HG03571 (cell line): ENCODE data around the gene ABITRAM.
"Not testable (repeated sequence)": the region's sequence is repeated elsewhere in the genome, so short reads cannot be mapped to it uniquely, and the experiment has no call there.

Source experiments
- ATAC-seq: cut with Tn5 transposase; IDR thresholded peaks from one replicate; pipeline ENCODE4 v1.9.1; 2021; ENCODE audit not compliant: unreplicated experiment

The ABITRAM gene

GRCh38 chr9:108924466-108924865, 9.7 kb upstream of the ABITRAM start:
- ATAC-seq = no peak

- no peak for ATAC-seq
Observed at GRCh38 chr9:108928386-108928785, 5.8 kb upstream of the ABITRAM start.

GRCh38 chr9:108933231-108933717, 926 bp upstream of the ABITRAM start:
- ATAC-seq = no peak

GRCh38 chr9:108933718-108934322, 380 bp upstream of the ABITRAM start, which contains the start of gene ELP1:
ELP1 (minus strand) TSS chr9:108934124; CDS start chr9:108931146, 2,978 bp downstream.
- peak; percentile 86 for ATAC-seq

DNA sequence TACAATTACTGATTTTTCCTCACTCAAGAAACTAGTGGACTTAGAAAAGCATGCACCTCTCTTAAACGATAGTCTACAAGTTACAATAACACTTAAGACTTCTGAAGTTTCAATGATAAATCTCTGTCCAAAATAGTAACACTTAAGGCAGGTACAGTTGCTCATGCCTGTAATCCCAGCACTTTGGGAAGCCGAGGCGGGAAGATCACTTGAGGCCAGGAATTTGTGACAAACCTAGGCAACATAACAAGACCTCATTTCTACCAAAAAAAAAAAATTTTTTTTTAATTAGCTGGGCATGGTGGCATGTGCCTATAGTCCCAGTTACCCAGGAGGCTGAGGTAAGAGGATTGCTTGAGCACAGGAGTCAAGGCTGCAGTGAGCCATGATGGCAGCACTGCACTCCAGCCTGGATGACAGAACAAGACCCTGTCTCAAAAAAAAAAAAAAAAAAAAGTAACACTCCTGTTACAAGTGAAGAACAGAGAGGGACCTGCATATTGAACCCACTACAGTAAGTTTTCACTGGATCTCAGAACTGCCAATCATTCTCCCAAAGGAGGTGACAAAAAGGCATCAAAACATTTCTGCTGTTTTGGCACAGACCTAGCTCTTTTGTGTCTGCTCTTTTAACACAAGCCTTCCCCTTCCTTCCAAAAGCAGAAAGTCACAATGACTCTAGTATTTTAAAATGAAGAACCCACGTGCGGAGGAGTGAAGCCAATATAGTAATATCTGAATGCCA, 3.5 kb downstream of the ABITRAM start:
- ATAC-seq = no peak

DNA sequence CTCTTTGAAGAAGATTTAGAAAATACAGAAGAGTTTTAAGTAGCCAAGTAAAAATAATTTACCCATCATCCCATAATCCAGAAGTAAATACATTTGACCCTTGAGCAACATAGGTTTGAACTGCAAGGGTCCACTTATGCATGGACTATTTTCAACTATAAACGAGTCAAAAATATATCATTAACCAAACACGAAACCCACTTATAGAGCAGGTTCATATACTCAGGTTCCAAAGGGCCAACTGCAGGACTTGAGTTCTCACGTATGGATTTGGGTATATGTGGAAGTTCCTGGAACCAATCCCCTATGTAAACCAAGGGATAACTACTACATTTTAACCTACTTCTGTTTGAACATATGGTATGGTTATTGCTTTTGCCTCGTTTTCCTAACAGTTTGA, 5.8 kb downstream of the ABITRAM start:
- no peak for ATAC-seq

- no peak for ATAC-seq
Observed at GRCh38 chr9:108950168-108950567, 16.0 kb downstream of the ABITRAM start.

DNA sequence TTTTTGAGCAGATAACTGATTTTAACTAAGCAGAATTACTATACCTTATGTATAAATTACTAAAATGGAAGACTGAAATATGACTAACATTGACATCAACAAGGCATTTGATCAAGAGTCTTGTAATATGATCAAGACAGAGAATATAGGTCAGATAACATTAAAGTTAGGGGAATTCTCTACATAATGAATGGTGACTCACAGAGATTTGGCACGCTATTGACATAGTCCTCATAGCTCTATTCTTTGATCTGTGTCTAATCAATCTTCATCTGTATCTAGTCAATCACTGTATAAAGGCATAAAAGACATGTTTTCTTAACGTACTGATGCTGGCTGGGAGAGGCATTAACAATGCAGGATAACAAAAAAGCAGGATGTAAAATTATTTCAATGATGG, 17.4 kb downstream of the ABITRAM start:
- no peak for ATAC-seq

- ATAC-seq = no peak
Observed at GRCh38 chr9:108953983-108954574, 19.9 kb downstream of the ABITRAM start.

DNA sequence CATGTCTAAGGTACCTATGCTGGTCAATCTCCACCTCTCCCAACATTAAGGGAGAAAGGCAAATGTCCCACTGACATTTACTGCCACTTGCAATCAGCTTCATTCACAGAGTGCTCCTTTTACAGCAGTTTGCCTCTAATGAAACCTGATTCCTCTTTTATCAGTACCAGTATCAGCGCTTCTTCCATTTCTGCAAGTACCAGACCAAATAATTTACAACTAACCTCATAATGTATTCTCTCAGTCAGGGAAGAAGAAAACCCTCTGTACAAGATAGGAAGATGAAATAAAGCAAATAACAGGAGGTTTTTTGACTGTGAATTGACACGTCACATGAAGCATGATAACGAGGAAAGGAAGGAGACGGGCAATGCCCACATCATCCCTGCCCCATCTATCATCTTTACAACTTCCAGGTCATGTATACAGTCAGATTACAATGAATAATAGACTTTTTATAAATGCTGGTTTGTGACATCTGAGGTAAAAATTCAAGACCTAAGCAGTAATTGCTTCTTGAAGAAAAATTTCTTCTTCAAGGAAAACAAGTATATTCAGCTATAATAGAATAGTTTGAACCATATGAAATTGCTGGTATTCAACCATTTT, 21.9 kb downstream of the ABITRAM start:
- no peak for ATAC-seq

GRCh38 chr9:108956631-108957026, 22.4 kb downstream of the ABITRAM start:
- ATAC-seq = no peak

DNA sequence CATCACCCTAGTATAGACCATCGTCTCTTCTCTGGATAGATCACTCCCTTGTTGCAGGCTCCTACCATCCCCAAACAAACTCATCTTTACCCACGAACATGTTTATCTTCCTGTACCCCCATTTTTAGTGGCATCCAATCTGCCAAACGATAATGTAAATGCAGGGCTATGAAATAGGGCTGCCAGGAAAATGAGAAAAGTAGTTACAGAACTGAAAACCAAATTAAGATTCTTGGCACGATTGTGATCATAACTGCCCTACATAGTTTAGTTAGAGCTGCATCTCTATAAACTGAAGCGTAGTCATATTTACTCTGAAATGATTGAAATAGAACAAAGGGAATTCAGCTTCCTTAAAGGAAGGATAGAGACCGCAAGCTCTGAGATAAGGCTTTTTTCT, 26.1 kb downstream of the ABITRAM start:
- ATAC-seq = no peak

GRCh38 chr9:108961151-108961550, 27.0 kb downstream of the ABITRAM start:
- no peak for ATAC-seq

GRCh38 chr9:108963459-108964143, 29.4 kb downstream of the ABITRAM start:
- no peak for ATAC-seq

DNA sequence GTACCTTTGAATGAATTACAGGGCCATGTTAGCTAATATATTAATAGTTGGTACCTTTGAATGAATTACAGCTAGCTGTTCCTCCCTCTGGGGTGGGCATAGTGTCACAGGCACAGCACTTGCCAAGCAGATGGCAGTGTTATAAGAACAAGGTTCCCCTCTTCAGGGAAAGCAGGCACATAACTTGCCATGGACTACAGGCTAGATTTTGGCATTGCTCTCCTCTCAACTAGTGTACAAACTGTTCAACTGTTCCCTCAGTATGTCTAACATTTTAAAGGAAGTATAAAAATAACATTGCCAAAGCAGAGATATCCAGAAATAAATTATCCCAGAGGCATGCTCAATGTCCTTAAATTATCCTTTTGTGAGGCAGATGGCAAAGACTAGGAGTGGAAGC, 33.7 kb downstream of the ABITRAM start:
- ATAC-seq = no peak

DNA sequence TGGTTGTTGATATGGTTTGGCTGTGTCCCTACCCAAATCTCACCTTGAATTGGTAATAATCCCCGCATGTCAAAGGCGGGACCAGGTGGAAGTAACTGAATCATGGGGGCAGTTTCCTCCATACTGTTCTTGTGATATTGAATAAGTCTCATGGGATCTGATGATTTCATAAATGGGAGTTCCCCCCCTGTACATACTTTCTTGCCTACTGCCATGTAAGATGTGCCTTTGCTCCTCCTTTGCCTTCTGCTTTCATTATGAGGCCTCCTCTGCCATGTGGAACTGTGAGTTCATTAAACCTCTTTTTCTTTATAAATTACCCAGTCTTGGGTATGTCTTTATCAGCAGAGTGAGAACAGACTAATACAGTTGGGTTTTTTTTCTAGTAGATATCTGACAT, 37.2 kb downstream of the ABITRAM start:
- not testable (repeated sequence) for ATAC-seq

GRCh38 chr9:108972186-108972585, 38.0 kb downstream of the ABITRAM start:
- ATAC-seq = no peak

DNA sequence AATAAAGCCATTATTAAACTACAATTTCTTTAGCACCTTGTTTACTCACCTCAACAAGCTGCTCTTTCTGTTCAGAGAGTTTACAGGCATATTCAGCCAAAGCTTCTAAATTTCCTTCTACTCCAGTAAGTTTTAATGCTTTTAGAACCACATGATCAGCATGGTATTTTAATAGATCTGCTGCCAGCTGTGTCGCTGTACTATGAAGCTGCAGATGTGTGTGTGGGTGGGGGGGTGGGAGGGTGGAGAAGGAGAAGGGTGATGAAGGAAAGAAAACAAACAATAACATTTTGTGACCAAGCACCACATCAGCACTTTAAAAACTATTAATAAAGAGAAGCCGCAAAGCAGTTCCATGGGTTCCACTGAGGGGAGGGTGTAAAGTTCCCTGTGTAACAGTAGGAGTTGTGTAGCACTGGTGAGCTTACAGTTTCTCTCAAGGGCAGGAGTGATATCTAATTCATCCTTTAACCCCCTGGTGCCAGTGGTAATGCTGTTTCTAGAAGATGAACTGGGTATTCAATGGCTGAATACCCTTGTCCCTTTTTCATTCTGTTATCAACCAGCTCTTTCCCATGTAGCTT, 38.5 kb downstream of the ABITRAM start:
- no peak for ATAC-seq

- no peak for ATAC-seq
Observed at GRCh38 chr9:108973895-108974294, 39.7 kb downstream of the ABITRAM start.

GRCh38 chr9:108978205-108978604, 44.0 kb downstream of the ABITRAM start:
- no peak for ATAC-seq

DNA sequence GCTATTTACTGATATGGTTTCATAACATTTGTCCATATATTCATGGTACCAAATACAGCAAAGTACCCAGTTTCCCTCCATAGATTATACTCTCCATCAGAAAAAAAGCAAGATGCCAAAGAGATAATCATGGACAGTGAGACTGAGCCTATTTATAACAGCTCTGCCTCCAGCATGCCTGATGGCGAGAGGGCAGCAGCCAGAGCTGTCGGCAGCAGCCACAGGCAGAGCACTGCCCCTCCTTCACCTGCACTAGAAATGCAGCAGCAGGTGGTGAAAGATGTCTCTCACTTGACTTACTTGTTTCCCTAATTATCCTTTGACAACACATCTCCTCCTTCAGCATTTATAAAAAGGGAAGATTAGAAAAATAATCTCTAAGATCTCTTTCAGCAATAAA, 46.7 kb downstream of the ABITRAM start:
- ATAC-seq = no peak
